Epithelial cell of proximal tubule (primary cell): ENCODE measurements around the gene ZKSCAN1. TPM values are rescaled to one million over a fixed set of nuclear protein-coding genes. Genes with fewer than 3 reads are reported as not detected.
A peak's percentile ranks its signal among the peaks of the same experiment; 100 is the strongest.

Source experiments
- DNase-seq: peaks from one replicate; pipeline ENCODE4 v3.0.0-alpha.2; 2011; ENCODE audit warnings: low read depth
- H3K4me3 ChIP-seq: 2 replicates; pipeline ENCODE4 v1.5.1; 2011; ENCODE audit warnings: low read depth, mild to moderate bottlenecking, low read length
- total RNA-seq: library from RNA; depleted of rRNA; stranded (reverse); fragments of >200 nt; gene quantifications from 2 replicates; pipeline ENCODE4 v1.2.3, GENCODE V29; 2015
- TF ChIP-seq, protein P1 (sequence below): conservative IDR thresholded peaks from 2 replicates; pipeline ENCODE4 v1.5.1; 2012; ENCODE audit warnings: low read depth, mild to moderate bottlenecking, low read length

The ZKSCAN1 gene
- total RNA-seq, 1 donor from 2014 or later: 10.6 TPM

DNA sequence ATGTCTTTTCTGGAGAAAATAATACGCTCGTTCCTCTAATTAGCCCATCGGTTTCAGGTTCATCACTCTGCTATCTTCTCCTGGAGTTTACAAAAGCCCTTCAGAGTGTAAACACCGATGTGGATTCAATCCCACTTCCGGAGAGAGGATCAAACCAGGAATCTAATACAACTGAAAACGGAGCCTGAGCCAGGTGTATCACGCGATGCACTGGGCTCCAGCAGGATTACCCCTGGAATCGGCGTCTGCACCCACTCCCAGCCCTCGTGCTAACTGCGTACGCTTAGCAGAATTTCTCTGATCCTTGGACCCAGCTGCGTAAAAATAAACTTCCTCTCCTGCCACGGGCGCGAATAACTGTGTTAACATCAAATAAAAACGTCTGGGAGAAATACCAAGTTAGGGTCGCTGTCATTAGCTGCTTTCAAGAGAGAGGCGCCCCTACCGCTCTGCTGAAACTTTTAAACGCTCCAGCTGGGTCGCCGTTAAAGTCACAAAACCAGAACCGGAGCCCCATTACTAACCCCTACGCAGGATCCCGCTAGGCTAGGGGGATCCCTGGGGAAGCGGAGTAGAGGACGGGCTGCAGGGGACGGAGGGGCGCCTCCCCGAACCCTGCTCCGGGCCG lies 65.6 kb downstream of the ZKSCAN1 start:
- DNase-seq: no peak
- TF ChIP-seq, protein P1, sequence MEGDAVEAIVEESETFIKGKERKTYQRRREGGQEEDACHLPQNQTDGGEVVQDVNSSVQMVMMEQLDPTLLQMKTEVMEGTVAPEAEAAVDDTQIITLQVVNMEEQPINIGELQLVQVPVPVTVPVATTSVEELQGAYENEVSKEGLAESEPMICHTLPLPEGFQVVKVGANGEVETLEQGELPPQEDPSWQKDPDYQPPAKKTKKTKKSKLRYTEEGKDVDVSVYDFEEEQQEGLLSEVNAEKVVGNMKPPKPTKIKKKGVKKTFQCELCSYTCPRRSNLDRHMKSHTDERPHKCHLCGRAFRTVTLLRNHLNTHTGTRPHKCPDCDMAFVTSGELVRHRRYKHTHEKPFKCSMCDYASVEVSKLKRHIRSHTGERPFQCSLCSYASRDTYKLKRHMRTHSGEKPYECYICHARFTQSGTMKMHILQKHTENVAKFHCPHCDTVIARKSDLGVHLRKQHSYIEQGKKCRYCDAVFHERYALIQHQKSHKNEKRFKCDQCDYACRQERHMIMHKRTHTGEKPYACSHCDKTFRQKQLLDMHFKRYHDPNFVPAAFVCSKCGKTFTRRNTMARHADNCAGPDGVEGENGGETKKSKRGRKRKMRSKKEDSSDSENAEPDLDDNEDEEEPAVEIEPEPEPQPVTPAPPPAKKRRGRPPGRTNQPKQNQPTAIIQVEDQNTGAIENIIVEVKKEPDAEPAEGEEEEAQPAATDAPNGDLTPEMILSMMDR: no peak
- H3K4me3 ChIP-seq: peak overlapping the region; percentile 96

DNA sequence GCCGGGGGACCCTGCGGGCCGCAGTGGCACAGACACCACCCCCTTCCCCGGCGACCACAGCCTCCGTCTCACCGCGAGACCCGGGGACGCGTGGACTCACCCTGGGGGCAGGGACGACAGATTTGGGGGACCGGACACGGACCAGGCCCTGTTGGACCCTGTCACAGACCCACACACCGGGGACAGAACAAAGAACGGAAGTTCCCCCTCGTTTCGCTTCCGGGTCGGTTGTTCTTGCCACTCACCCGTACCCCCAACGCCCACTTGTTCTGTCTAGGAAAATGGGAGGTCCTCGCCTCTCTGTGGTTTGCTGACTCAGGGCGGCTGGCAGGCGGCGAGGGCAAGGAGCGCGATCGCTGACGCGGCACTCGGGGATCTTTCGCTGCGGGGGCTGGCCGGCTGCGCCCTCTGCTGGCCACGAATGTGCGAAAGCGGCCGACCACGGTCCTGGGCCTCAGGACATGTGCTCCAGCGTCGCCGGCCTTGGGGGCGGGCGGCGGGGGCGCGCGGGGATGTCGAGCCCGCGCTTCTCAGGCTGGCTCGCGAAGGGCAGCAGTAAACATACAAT lies 66.2 kb downstream of the ZKSCAN1 start, which contains the start of gene ZNF3:
ZNF3 (minus strand) TSS at position 189 of the 568 bp plus-strand sequence. CDS start 4,366 bp downstream, outside the sequence.
- TF ChIP-seq, protein P1: peak; percentile 84
- peak within 1 kb of the TSS; percentile 96 for H3K4me3 ChIP-seq
- peak; percentile 88 for DNase-seq

DNA sequence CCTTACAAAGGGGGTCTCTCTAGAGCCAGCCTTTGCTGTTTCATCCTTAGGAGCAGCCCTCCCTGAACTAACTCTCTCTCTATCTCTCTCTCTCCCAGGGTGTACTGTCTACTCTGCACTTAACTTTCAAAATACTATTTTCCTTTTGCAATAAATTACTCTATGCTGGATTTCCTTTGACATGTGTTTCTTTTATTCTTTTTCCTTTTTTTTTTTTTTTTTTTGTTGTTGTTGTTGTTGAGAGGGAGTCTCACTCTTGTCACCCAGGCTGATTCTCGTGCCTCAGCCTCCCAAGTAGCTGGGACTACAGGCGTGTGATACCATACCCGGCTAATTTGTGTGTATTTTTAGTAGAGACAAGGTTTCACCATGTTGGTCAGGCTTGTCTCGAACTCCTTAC lies 67.6 kb downstream of the ZKSCAN1 start:
- TF ChIP-seq, protein P1: no peak
- no peak overlapping the region for H3K4me3 ChIP-seq
- no peak for DNase-seq

DNA sequence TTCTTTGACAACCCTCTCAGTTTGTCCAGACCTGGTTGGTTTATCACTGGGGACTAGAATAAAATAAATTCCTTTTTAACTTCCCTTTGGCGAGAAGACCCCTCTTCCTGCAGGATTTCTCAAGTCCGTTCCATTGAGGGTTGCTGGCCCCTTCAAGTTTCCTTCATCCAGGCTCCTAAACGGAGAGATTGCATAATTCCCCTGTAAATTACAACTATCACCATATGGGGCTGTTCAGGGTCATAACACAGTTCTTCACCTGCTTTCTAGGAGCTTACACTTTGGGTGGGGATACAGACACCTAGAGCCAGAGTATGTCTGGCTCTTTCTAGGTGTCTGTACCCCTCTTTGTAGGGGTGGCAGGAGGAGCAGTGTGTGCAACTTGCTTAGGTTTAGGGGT lies 70.1 kb downstream of the ZKSCAN1 start:
- no peak for DNase-seq
- TF ChIP-seq, protein P1: no peak
- H3K4me3 ChIP-seq: no peak overlapping the region

DNA sequence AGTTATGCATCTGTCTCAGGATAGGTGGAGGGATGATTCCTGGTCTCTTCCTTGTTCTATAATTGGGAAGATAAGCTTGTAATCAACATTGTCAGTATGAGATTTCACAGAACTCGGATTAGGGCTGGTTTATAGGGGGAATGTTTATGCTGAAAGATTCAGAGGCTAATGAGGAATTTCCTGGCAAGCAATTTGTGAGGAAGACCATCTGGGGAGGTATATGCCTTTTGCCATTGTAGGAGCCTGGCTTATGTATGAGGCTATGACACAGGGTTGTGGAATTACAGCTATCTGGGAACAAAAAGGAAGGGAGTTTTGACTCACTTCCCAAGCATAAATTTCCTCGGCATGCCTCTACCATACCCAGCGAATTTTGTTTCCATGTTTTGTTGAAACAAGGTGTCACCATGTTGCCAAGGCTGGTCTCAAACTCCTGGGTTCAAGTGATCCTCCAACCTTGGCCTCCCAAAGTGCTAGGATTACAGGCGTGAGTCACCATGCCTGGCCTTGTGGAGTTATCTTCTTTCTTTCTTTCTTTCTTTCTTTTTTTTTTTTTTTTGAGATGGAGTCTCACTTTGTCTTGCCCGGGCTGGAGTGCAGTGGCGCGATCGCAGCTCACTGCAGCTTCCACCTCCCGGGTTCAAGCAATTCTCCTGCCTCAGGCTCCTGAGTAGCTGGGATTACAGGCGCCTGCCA lies 71.8 kb downstream of the ZKSCAN1 start:
- H3K4me3 ChIP-seq: no peak overlapping the region
- peak; percentile 73 for DNase-seq
- TF ChIP-seq, protein P1: no peak

DNA sequence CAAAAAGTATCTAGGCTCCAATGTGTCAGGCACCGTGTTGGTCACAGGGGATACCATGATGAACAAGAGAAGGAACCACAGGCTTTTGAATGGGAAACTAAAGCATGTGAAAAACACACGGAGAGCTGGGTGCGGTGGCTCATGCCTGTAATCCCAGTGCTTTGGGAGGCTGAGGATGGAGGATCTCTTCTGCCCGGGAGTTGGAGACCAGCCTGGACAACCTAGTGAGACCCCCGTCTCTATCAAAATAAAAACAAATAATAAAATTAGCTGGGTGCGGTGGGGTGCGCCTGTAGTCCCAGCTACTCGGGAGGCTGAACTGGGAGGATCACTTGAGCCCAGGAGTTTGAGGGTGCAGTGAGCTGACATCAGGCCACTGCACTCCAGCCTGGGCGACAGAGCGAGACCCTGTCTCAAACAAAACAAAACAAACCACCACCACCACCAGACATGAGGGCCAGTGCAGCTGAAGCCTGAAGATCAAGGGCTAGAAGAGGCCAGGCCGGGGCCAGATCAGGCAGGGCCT lies 72.8 kb downstream of the ZKSCAN1 start:
- H3K4me3 ChIP-seq: peak overlapping the region; percentile 97
- DNase-seq: no peak
- TF ChIP-seq, protein P1: no peak
